Measurements from ENCODE around the gene PBXIP1. TPM values are rescaled to one million over a fixed set of nuclear protein-coding genes. Genes with fewer than 3 reads are reported as not detected.

The PBXIP1 gene
- polyA plus RNA-seq, 1 donor from 2014 or later, result 123 TPM

- H3K27ac Mint-ChIP-seq, result no peak overlapping the region
- H3K9me3 Mint-ChIP-seq, result no peaks in the 10 kb centered on the region
- peaks cover 0 to 21% (median 20%) of the 10 kb centered on the region in 3 donors for H3K4me1 Mint-ChIP-seq
- no peaks in the 10 kb centered on the region for H3K36me3 Mint-ChIP-seq
- peak overlapping the region in 3 of 4 donors; percentile 34 to 84 (median 36) for H3K4me3 Mint-ChIP-seq
- H3K27me3 Mint-ChIP-seq, result no peaks in the 10 kb centered on the region
Measured at GRCh38 chr1:154972517-154973343, 16.8 kb upstream of the PBXIP1 start.

DNA sequence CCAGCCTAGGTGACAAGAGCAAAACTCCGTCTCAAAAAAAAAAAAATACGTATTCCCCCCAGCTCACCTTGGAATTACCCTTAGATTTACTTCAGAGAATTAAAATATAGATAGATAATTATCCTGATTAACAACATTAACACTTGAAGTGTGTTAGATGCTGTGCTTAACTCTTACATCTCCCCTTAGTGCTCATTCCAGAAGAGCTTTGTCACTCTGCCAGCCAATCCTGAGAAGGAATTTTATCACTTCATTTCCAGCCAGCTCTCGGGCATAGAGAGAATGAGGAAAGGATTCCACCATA is 16.3 kb upstream of the PBXIP1 start:
- peak overlapping the region in 3 of 4 donors; percentile 34 to 84 (median 36) for H3K4me3 Mint-ChIP-seq
- peaks cover 0 to 18% (median 17%) of the 10 kb centered on the region in 3 donors for H3K4me1 Mint-ChIP-seq
- H3K27ac Mint-ChIP-seq, result no peak overlapping the region
- H3K27me3 Mint-ChIP-seq, result no peaks in the 10 kb centered on the region
- H3K9me3 Mint-ChIP-seq, result no peaks in the 10 kb centered on the region
- no peaks in the 10 kb centered on the region for H3K36me3 Mint-ChIP-seq

- H3K36me3 Mint-ChIP-seq, result no peaks in the 10 kb centered on the region
- no peaks in the 10 kb centered on the region for H3K9me3 Mint-ChIP-seq
- no peaks in the 10 kb centered on the region for H3K27me3 Mint-ChIP-seq
- H3K27ac Mint-ChIP-seq, result no peak overlapping the region
- peaks cover 0 to 17% (median 16%) of the 10 kb centered on the region in 3 donors for H3K4me1 Mint-ChIP-seq
- H3K4me3 Mint-ChIP-seq, result peak overlapping the region; percentile 34 to 90 (median 56)
Measured at GRCh38 chr1:154971341-154971998, 15.6 kb upstream of the PBXIP1 start.

- Mint-ChIP-seq H3K4me3 (peak within 1 kb of the TSS in 3 of 4 donors; percentile 34 to 90 (median 52)), H3K4me1 (peaks cover 0 to 17% (median 14%) of the 10 kb centered on the region in 3 donors), H3K27me3 (no peaks in the 10 kb centered on the region), H3K36me3 (no peaks in the 10 kb centered on the region), H3K9me3 (no peaks in the 10 kb centered on the region), H3K27ac (no peak within 1 kb of the TSS)
Measured at GRCh38 chr1:154970631-154971340, 14.9 kb upstream of the PBXIP1 start, which contains the start of gene SHC1. Gene SHC1, minus strand, starts transcription at chr1:154970747. Its CDS starts 221 bp downstream, at chr1:154970526.

GRCh38 chr1:154969860-154970452 is 14.1 kb upstream of the PBXIP1 start:
- Mint-ChIP-seq H3K4me1 (peaks cover 0 to 17% (median 16%) of the 10 kb centered on the region in 3 donors), H3K27ac (no peak overlapping the region), H3K36me3 (no peaks in the 10 kb centered on the region), H3K4me3 (peak overlapping the region in 1 of 4 donors; percentile 17), H3K9me3 (no peaks in the 10 kb centered on the region), H3K27me3 (no peaks in the 10 kb centered on the region)

GRCh38 chr1:154969246-154969645 is 13.3 kb upstream of the PBXIP1 start:
- Mint-ChIP-seq H3K27ac (peak overlapping the region; percentile 34 to 60 (median 53)), H3K9me3 (no peaks in the 10 kb centered on the region), H3K4me3 (no peak overlapping the region), H3K4me1 (peaks cover 0 to 17% (median 16%) of the 10 kb centered on the region in 3 donors), H3K27me3 (no peaks in the 10 kb centered on the region), H3K36me3 (no peaks in the 10 kb centered on the region)

DNA sequence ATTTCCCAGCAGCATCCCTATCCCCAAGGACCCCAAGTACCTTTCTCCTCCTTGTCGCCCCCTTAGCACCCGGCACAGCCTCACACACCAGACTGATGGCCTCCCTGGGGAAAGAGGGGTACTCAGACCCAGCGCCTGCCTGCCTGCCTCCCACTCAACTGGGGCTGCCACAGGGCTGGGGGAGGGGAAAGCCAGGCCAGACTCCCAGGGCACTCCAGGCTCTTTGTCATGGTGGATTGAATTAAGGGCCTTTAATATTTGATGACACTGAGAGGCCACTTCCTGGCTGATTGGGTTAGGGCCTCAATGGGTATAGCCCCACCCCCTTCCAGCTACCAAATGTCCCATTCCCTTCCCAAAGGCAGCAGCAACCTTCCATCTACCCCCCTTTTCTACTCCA is 12.8 kb upstream of the PBXIP1 start:
- Mint-ChIP-seq H3K4me3 (peak overlapping the region in 1 of 4 donors; percentile 61), H3K9me3 (no peaks in the 10 kb centered on the region), H3K4me1 (peaks cover 0 to 19% (median 19%) of the 10 kb centered on the region in 3 donors), H3K36me3 (no peaks in the 10 kb centered on the region), H3K27me3 (no peaks in the 10 kb centered on the region), H3K27ac (peak overlapping the region in 2 of 3 donors; percentile 60 to 62)

DNA sequence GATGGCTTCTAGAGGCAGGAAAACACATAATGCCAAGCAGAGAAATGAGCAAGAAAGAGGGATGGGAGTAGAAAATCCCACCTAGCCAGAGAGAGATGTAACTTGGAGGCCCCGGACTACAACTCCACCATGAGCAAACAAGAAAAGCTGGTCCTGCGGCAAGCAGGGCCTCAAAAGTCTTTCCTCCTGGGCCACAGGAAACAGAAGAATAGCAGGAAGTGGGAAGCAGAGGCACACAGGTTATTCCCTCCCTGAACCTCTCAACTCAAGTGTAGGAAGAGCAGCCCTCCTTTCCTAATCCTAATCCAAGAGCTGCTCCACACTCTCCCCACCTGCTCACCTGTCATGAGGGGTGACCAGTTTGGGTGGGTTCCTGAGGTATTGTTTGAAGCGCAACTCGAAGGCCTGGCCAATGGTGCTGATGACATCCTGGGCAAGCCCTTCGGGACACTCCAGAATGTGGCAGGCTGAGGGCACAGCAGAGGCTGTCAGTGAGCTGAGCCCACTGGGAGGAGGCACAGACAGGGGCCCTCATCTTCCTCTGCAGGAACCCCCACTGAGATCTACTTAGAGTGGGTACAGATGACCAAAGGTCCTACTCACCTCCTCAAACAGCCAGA is 11.5 kb upstream of the PBXIP1 start:
- Mint-ChIP-seq H3K4me3 (no peak overlapping the region), H3K4me1 (peaks cover 5 to 22% (median 19%) of the 10 kb centered on the region in 3 donors), H3K27ac (peak overlapping the region in 2 of 3 donors; percentile 62 to 71), H3K9me3 (no peaks in the 10 kb centered on the region), H3K27me3 (no peaks in the 10 kb centered on the region), H3K36me3 (no peaks in the 10 kb centered on the region)

DNA sequence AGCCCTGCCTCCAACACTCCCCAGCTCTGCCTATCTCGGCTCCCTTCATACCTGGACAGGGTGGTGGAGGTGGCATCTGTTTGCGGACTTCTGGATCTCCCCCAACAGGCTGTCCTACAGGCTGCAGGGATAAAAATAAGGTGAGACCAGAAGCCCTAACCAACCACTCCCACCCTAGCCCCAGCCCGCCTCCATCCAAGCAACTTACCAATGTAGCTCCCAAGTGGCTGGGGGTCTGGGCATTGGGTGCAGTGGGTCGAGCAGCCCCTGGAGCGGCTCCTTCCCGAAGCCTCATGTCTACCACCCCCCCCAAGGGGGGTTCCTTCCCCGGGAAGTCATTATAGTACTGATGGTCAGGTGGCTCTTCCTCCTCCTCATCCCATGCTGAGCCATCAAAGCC is 10.2 kb upstream of the PBXIP1 start:
- Mint-ChIP-seq H3K27me3 (no peaks in the 10 kb centered on the region), H3K4me3 (no peak overlapping the region), H3K36me3 (no peaks in the 10 kb centered on the region), H3K27ac (no peak overlapping the region), H3K9me3 (no peaks in the 10 kb centered on the region), H3K4me1 (peaks cover 10 to 19% (median 13%) of the 10 kb centered on the region in 3 donors)

DNA sequence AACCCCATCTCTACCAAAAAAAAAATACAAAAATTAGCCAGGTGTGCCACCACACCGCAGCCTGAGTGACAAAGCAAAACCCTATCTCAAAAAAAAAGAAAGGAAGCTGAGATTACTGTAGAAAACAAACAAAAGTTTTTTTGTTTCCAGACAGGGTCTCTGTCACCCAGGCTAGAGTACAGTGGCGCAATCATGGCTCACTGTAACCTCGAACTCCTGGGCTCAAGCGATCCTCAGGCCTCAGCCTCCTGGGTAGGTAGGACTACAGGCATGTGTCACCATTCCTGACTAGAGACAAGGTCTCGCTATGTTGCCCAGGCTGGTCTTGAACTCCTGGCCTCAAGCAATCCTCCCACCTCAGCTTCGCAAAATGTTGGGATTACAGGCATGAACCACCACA is 8.5 kb upstream of the PBXIP1 start:
- Mint-ChIP-seq H3K36me3 (no peaks in the 10 kb centered on the region), H3K4me3 (peak overlapping the region in 3 of 4 donors; percentile 17 to 34 (median 33)), H3K27me3 (no peaks in the 10 kb centered on the region), H3K27ac (peak overlapping the region in 1 of 3 donors; percentile 76), H3K9me3 (no peaks in the 10 kb centered on the region), H3K4me1 (peaks cover 18 to 21% (median 19%) of the 10 kb centered on the region in 3 donors)

DNA sequence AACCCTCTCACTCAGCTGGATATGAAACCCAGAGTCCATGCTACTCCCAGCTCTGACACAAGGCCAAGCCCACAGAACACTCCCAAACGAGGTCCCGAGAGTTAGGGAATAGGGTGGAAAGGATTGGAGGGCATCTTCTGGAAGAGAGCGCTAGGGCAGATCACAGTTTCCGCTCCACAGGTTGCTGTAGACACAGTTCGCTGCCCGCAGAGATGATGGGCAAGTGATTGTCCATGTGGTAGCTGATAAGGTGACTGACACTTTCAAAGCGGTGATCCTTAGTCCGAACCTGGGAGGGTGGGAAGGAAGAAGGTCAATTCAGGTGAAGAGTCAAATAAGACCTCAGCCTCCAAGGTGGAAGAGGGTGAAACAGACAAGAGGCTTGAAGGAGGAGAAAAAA is 7.7 kb upstream of the PBXIP1 start:
- no peaks in the 10 kb centered on the region for H3K27me3 Mint-ChIP-seq
- H3K4me3 Mint-ChIP-seq, result peak overlapping the region in 3 of 4 donors; percentile 12 to 58 (median 34)
- H3K36me3 Mint-ChIP-seq, result no peaks in the 10 kb centered on the region
- peaks cover 18 to 19% (median 19%) of the 10 kb centered on the region in 3 donors for H3K4me1 Mint-ChIP-seq
- peak overlapping the region; percentile 53 to 96 (median 93) for H3K27ac Mint-ChIP-seq
- no peaks in the 10 kb centered on the region for H3K9me3 Mint-ChIP-seq

DNA sequence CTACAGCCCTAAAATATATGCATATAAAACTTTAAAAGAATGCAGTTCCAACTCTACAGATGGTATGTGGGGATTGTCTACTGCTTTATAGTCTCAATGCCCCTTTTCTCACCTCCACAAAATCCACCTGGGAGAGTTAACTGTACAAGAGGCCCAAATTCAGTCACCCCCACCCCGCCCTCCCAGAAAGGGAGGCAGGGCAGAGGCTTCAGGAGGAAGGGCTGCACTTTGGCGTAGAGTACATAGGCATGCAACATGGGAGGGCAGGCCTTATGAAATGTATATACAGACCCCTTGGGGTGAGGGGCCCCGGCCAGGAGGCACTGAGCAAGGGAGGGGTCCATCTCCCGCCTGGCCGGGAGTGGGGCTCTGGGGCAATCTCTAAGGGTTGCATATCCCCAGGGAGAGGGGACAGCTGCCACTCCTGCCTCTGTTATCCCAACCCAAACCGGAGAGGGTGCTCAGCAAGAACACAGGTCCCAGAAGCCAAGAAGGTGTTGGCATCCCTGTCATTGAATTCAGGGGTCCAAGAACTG is 7.0 kb upstream of the PBXIP1 start:
- H3K27me3 Mint-ChIP-seq, result no peaks in the 10 kb centered on the region
- peaks cover 18 to 19% (median 19%) of the 10 kb centered on the region in 3 donors for H3K4me1 Mint-ChIP-seq

DNA sequence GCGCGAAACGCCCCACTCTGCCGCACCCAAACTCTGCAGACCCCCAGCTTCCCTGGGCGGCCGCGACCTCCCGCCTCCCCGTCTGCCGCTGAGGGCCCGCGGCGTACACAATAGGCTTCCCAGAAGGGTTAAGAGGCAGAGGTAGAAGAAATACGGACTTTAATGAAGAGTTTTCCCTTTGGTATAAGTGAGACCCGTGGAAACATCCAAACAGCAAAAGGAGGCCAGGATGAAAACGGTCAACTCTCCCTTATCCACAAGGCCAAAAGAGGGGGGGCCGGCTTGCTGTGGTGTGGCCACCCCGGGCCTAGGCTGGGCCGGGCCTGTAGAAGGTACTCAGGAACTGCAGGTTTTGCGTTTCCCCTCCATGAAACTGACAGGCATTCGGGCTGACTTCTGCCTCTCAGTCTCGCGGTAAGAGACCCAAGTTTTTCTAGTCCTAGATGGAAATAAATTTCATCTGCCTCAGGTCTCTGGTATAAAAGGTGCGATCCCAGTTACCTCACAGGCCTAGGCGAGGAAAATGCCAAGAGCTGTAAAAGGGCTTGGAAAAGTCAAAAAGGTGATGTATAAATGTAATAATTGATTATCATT is 6.4 kb upstream of the PBXIP1 start:
- H3K27me3 Mint-ChIP-seq, result no peaks in the 10 kb centered on the region
- H3K36me3 Mint-ChIP-seq, result no peaks in the 10 kb centered on the region
- peak overlapping the region; percentile 82 to 96 (median 89) for H3K27ac Mint-ChIP-seq
- no peaks in the 10 kb centered on the region for H3K9me3 Mint-ChIP-seq
- peaks cover 18 to 19% (median 19%) of the 10 kb centered on the region in 3 donors for H3K4me1 Mint-ChIP-seq
- H3K4me3 Mint-ChIP-seq, result peak overlapping the region; percentile 84 to 98 (median 94)

More for the DNA sequence above, 7.0 kb upstream of the PBXIP1 start:
- H3K4me3 Mint-ChIP-seq, result peak overlapping the region; percentile 84 to 98 (median 94)
- H3K27ac Mint-ChIP-seq, result peak overlapping the region in 2 of 3 donors; percentile 89 to 96
- no peaks in the 10 kb centered on the region for H3K9me3 Mint-ChIP-seq
- H3K36me3 Mint-ChIP-seq, result no peaks in the 10 kb centered on the region
